Epithelial cell of esophagus (primary cell): Measurements from ENCODE around the gene KDM5A.
"Not testable (repeated sequence)": the region's sequence is repeated elsewhere in the genome, so short reads cannot be mapped to it uniquely, and the experiment has no call there.

ENCODE experiments used
- DNase-seq: peaks from one replicate; pipeline ENCODE4 v3.0.0; 2010; ENCODE audit warnings: low read depth
- H3K4me3 ChIP-seq: 2 replicates; pipeline ENCODE4 v1.5.1; 2011; ENCODE audit warnings: mild to moderate bottlenecking, low read length, control low read depth
- CTCF ChIP-seq: IDR thresholded peaks from 2 replicates; pipeline ENCODE4 v1.5.1; 2011; ENCODE audit warnings: low read depth, mild to moderate bottlenecking, low read length, control low read depth, inconsistent platforms; ENCODE audit not compliant: insufficient read depth; ENCODE audit errors: missing control alignments

KDM5A gene

GRCh38 chr12:304805-305204 is 84.3 kb downstream of the KDM5A start:
- peak; percentile 22 for DNase-seq
- no peak overlapping the region for H3K4me3 ChIP-seq
- TF ChIP-seq CTCF: no peak

GRCh38 chr12:302766-303165 is 86.4 kb downstream of the KDM5A start:
- not testable (repeated sequence) for H3K4me3 ChIP-seq, DNase-seq

GRCh38 chr12:300166-300565 is 89.0 kb downstream of the KDM5A start:
- DNase-seq, H3K4me3 ChIP-seq: not testable (repeated sequence)

- not testable (repeated sequence) for DNase-seq, H3K4me3 ChIP-seq
Measured at GRCh38 chr12:299511-299910, 89.6 kb downstream of the KDM5A start.

GRCh38 chr12:298059-298458 is 91.1 kb downstream of the KDM5A start:
- DNase-seq, H3K4me3 ChIP-seq: not testable (repeated sequence)

- no peak for TF ChIP-seq CTCF
- no peak for DNase-seq
- H3K4me3 ChIP-seq: no peak overlapping the region
Measured at GRCh38 chr12:295132-295531, 94.0 kb downstream of the KDM5A start.

GRCh38 chr12:293199-293598 is 95.9 kb downstream of the KDM5A start:
- no peak for TF ChIP-seq CTCF
- H3K4me3 ChIP-seq: no peak overlapping the region
- DNase-seq: no peak

- no peak for TF ChIP-seq CTCF
- no peak overlapping the region for H3K4me3 ChIP-seq
- DNase-seq: peak; percentile 44
Measured at GRCh38 chr12:292186-292585, 96.9 kb downstream of the KDM5A start.

- DNase-seq: no peak
- TF ChIP-seq CTCF: no peak
- H3K4me3 ChIP-seq: no peak overlapping the region
Measured at GRCh38 chr12:291153-291723, 97.9 kb downstream of the KDM5A start.
